A673 (cell line): ENCODE measurements around the gene MICAL2. TPM values are rescaled to one million over a fixed set of nuclear protein-coding genes. Genes with fewer than 3 reads are reported as not detected.

Experiments
- BruUV-seq: library from RNA; stranded (reverse); fragments of 400-500 nt; replicated peaks from 2 replicates; lab custom pipeline; 2021; lab: Mats Ljungman, UMichigan
- CTCF ChIA-PET: fragments of 300-600 bp; sonication (Branson Sonifier 250); formaldehyde crosslinking; loops from one replicate; lab custom pipeline; 2022; ENCODE audit warnings: antibody characterized with exemption; lab: Charles Lee
- POLR2A ChIA-PET: fragments of 300-600 bp; sonication (Branson Sonifier 250); formaldehyde crosslinking; loops from one replicate; lab custom pipeline; 2022; ENCODE audit warnings: antibody characterized with exemption; ENCODE audit not compliant: low non-redundant PET; lab: Charles Lee
- DNase-seq: peaks from one replicate; pipeline ENCODE4 v3.0.0-alpha.2; 2015; ENCODE audit warnings: low spot score
- H3K27ac ChIP-seq: fragments of 200-600 bp; sonication (generic); 2 replicates; pipeline ENCODE4 v1.5.1; 2016; ENCODE audit warnings: mixed run types, low read depth, mild to moderate bottlenecking, mixed read lengths, antibody characterized with exemption, low read length; ENCODE audit not compliant: poor library complexity, severe bottlenecking
- H3K27me3 ChIP-seq: fragments of 200-600 bp; sonication (generic); replicated peaks from 2 replicates; pipeline ENCODE4 v1.6.1; 2017; ENCODE audit warnings: mixed run types, low read depth, mild to moderate bottlenecking, mixed read lengths, antibody characterized with exemption, low read length; ENCODE audit not compliant: insufficient read depth, poor library complexity
- H3K36me3 ChIP-seq: fragments of 200-600 bp; sonication (generic); 2 replicates; pipeline ENCODE4 v1.6.1; 2016; ENCODE audit warnings: mixed run types, mild to moderate bottlenecking, mixed read lengths, antibody characterized with exemption, low read length; ENCODE audit not compliant: insufficient read depth, poor library complexity, severe bottlenecking
- H3K4me1 ChIP-seq: fragments of 200-600 bp; sonication (generic); 2 replicates; pipeline ENCODE4 v1.6.1; 2017; ENCODE audit warnings: mixed run types, mild to moderate bottlenecking, mixed read lengths, antibody characterized with exemption, low read length; ENCODE audit not compliant: insufficient read depth, poor library complexity, severe bottlenecking
- H3K4me3 ChIP-seq: fragments of 200-600 bp; sonication (generic); 2 replicates; pipeline ENCODE4 v1.5.1; 2016; ENCODE audit warnings: low read depth, mixed run types, mild to moderate bottlenecking, mixed read lengths, low read length; ENCODE audit not compliant: poor library complexity, severe bottlenecking
- H3K9me3 ChIP-seq: fragments of 200-600 bp; sonication (generic); 2 replicates; pipeline ENCODE4 v1.6.1; 2016; ENCODE audit warnings: mixed run types, low read depth, mild to moderate bottlenecking, mixed read lengths, antibody characterized with exemption, low read length; ENCODE audit not compliant: poor library complexity, severe bottlenecking
- CTCF ChIP-seq: fragments of 300-800, 200-600 bp; sonication (generic); conservative IDR thresholded peaks from 2 replicates; pipeline ENCODE4 v1.5.1; 2017; ENCODE audit warnings: low read depth, mild to moderate bottlenecking, antibody characterized with exemption, low read length, moderate library complexity, mixed read lengths
- EZH2 ChIP-seq: fragments of 200-600 bp; sonication (generic); IDR thresholded peaks from 2 replicates; pipeline ENCODE4 v1.6.1; 2017; ENCODE audit warnings: borderline replicate concordance, low read depth, mild to moderate bottlenecking, mixed read lengths, antibody characterized with exemption, low read length; ENCODE audit not compliant: poor library complexity, severe bottlenecking
- intact Hi-C: fragments of 100-400 bp; cut with micrococcal nuclease; formaldehyde crosslinking; loops from one replicate; pipeline ENCODE4 v1.10.0; 2022; ENCODE audit not compliant: unreplicated experiment
- total RNA-seq: library from RNA; stranded (reverse); gene quantifications from 2 replicates; pipeline ENCODE4 v1.2.3, GENCODE V29; 2021

Gene MICAL2
- total RNA-seq, 1 experiment from 2014 or later = 1.1 TPM

- no peak for TF ChIP-seq CTCF
- no peak for TF ChIP-seq EZH2
- Histone ChIP-seq H3K36me3 (no peaks in the 10 kb centered on the region), H3K4me3 (no peak overlapping the region), H3K9me3 (no peaks in the 10 kb centered on the region), H3K27ac (no peak overlapping the region), H3K4me1 (no peaks in the 10 kb centered on the region), H3K27me3 (no peaks in the 10 kb centered on the region)
- CTCF ChIA-PET = no interaction called here
- DNase-seq = no peak
- POLR2A ChIA-PET = no interaction called here
- no TSS peak for BruUV-seq
- intact Hi-C loops = no loop called here
Observed at GRCh38 chr11:12073886-12074285, 36.5 kb upstream of the MICAL2 start.

DNA sequence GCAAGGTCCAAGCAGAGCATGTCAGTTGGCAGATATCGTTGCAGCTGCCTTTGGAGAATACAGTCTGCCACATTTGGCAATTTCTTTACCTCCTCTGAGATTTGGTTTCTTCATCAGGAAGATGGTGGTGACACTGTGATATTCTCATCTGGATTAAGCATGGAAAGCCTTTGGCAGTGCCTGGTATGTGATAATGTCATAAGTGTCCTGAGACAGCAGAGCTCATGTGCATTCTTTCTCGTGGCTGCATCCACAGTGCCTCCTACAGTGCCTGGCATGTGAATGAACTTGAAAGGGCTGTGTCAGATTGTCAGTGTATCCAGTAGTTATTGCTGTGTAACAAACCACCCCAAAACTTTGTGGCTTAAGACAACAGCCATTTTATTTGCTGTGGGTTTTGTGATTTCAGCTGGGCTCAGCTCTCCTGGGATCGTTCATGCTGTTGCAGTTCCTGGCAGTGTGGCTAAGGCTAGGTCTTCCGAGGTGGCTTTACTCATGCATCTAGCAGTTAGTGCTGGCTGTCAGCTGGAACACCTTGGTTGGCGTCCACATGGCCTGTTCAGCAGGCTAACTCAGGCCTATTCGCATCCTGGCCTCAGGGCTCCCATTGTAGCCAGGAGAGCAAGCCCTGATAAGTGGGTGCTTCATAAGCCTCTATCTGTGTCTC is 35.7 kb upstream of the MICAL2 start:
- intact Hi-C loops = no loop called here
- TF ChIP-seq CTCF = no peak
- TF ChIP-seq EZH2 = no peak
- Histone ChIP-seq H3K27ac (no peak overlapping the region), H3K4me3 (no peak overlapping the region), H3K36me3 (no peaks in the 10 kb centered on the region), H3K9me3 (no peaks in the 10 kb centered on the region), H3K27me3 (no peaks in the 10 kb centered on the region), H3K4me1 (no peaks in the 10 kb centered on the region)
- DNase-seq = no peak
- POLR2A ChIA-PET = no interaction called here
- no TSS peak for BruUV-seq
- CTCF ChIA-PET = no interaction called here

GRCh38 chr11:12075291-12075690 is 35.1 kb upstream of the MICAL2 start:
- H3K27ac ChIP-seq = no peak overlapping the region
- ChIA-PET POLR2A (no interaction called here), CTCF (no interaction called here)
- intact Hi-C loops = no loop called here
- H3K36me3 ChIP-seq = no peaks in the 10 kb centered on the region
- no peak for TF ChIP-seq CTCF
- TF ChIP-seq EZH2 = no peak
- no peak overlapping the region for H3K4me3 ChIP-seq
- no TSS peak for BruUV-seq
- no peaks in the 10 kb centered on the region for H3K9me3 ChIP-seq
- no peaks in the 10 kb centered on the region for H3K27me3 ChIP-seq
- no peak for DNase-seq
- no peaks in the 10 kb centered on the region for H3K4me1 ChIP-seq
